Chondrocyte (in vitro differentiated cells): ENCODE results near the gene OR11H7. TPM values are rescaled to one million over a fixed set of nuclear protein-coding genes. Genes with fewer than 3 reads are reported as not detected.
"Not testable (repeated sequence)": the region's sequence is repeated elsewhere in the genome, so short reads cannot be mapped to it uniquely, and the experiment has no call there.

Experiments used
- DNase-seq: peaks from one replicate; pipeline ENCODE4 v3.0.0; 2021; ENCODE audit warnings: mixed read lengths, low spot score
- H3K27ac Mint-ChIP-seq: one replicate; pipeline ENCODE4 v1.8.0; 2021; ENCODE audit warnings: mild to moderate bottlenecking, moderate library complexity, mixed read lengths; ENCODE audit not compliant: unreplicated experiment
- H3K27me3 Mint-ChIP-seq: 2 replicates; pipeline ENCODE4 v1.8.0; 2021; ENCODE audit warnings: low read depth, mixed read lengths
- H3K36me3 Mint-ChIP-seq: 2 replicates; pipeline ENCODE4 v1.8.0; 2021; ENCODE audit warnings: low read depth, mixed read lengths
- H3K4me1 Mint-ChIP-seq: 2 replicates; pipeline ENCODE4 v1.8.0; 2021; ENCODE audit warnings: low read depth, mild to moderate bottlenecking, mixed read lengths
- H3K4me3 Mint-ChIP-seq: one replicate; pipeline ENCODE4 v1.8.0; 2021; ENCODE audit warnings: mild to moderate bottlenecking, moderate library complexity, mixed read lengths; ENCODE audit not compliant: unreplicated experiment
- H3K9me3 Mint-ChIP-seq: 2 replicates; pipeline ENCODE4 v1.8.0; 2021; ENCODE audit warnings: low read depth, mixed read lengths
- total RNA-seq: library from RNA; stranded (reverse); gene quantifications from 3 replicates; pipeline ENCODE4 v1.2.1, GENCODE V29; 2021
- TF ChIP-seq, protein P1 (sequence below): fragments of 200-600 bp; sonication (generic); IDR thresholded peaks from 2 replicates; pipeline ENCODE4 v1.5.0; 2021; ENCODE audit warnings: antibody characterized with exemption, mild to moderate bottlenecking, moderate library complexity

OR11H7 gene
- total RNA-seq, 1 donor from 2014 or later: not detected

GRCh38 chr14:20277409-20277808, 48.6 kb downstream of the OR11H7 start:
- no peak overlapping the region for H3K27ac Mint-ChIP-seq
- no peaks in the 10 kb centered on the region for H3K4me1 Mint-ChIP-seq
- H3K4me3 Mint-ChIP-seq: no peak overlapping the region
- H3K36me3 Mint-ChIP-seq: peaks cover 21% of the 10 kb centered on the region
- TF ChIP-seq, protein P1, sequence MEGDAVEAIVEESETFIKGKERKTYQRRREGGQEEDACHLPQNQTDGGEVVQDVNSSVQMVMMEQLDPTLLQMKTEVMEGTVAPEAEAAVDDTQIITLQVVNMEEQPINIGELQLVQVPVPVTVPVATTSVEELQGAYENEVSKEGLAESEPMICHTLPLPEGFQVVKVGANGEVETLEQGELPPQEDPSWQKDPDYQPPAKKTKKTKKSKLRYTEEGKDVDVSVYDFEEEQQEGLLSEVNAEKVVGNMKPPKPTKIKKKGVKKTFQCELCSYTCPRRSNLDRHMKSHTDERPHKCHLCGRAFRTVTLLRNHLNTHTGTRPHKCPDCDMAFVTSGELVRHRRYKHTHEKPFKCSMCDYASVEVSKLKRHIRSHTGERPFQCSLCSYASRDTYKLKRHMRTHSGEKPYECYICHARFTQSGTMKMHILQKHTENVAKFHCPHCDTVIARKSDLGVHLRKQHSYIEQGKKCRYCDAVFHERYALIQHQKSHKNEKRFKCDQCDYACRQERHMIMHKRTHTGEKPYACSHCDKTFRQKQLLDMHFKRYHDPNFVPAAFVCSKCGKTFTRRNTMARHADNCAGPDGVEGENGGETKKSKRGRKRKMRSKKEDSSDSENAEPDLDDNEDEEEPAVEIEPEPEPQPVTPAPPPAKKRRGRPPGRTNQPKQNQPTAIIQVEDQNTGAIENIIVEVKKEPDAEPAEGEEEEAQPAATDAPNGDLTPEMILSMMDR: no peak
- H3K27me3 Mint-ChIP-seq: no peaks in the 10 kb centered on the region
- H3K9me3 Mint-ChIP-seq: peaks cover 24% of the 10 kb centered on the region
- no peak for DNase-seq

DNA sequence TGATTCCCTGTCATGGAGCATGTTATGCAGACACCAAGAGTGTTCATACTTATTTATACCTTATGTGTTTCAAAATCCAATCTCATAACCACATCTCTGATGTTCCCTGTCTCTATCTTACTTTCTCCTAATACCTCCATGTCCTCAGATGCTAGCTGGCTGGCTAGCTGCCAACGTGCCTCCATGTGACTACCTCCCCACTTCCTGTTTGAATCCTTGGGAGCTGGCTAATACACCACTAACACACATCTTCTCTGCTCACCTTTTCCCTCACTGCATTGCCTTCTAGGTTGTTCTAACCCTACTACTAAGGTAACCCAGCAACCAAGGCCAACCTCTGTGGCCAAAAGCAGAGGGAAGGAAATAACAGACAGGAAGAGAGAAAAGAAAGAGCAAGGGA, 49.6 kb downstream of the OR11H7 start:
- H3K27ac Mint-ChIP-seq: no peak overlapping the region
- H3K9me3 Mint-ChIP-seq: peaks cover 22% of the 10 kb centered on the region
- H3K36me3 Mint-ChIP-seq: peaks cover 30% of the 10 kb centered on the region
- TF ChIP-seq, protein P1: no peak
- no peak for DNase-seq
- H3K4me3 Mint-ChIP-seq: no peak overlapping the region
- no peaks in the 10 kb centered on the region for H3K4me1 Mint-ChIP-seq
- H3K27me3 Mint-ChIP-seq: no peaks in the 10 kb centered on the region

DNA sequence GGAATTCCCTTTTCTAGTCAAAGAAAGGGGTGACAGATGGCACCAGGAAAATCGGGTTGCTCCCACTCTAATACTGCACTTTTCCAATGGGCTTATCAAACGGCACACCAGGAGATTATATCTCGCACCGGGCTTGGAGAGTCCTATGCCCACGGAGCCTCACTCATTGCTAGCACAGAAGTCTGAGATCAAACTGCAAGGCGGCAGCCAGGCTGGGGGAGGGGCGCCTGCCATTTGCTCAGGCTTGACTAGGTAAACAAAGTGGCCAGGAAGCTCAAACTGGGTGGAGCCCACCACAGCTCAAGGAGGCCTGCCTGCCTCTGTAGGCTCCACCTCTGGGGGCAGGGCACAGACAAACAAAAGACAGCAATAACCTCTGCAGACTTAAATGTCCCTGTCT, 51.5 kb downstream of the OR11H7 start:
- DNase-seq, H3K4me3 Mint-ChIP-seq, H3K9me3 Mint-ChIP-seq, H3K27ac Mint-ChIP-seq, H3K4me1 Mint-ChIP-seq, H3K27me3 Mint-ChIP-seq: not testable (repeated sequence)
- H3K36me3 Mint-ChIP-seq: peaks cover 31% of the 10 kb centered on the region

Other genes starting within 250 kb of the OR11H7 start
- gene OR4Q2, start 226.8 kb upstream of the OR11H7 start, total RNA-seq: not detected in 3 replicates
- gene OR4K14, start 209.7 kb upstream of the OR11H7 start, total RNA-seq: not detected in 3 replicates
- not detected in 3 replicates for gene OR4K13, start 192.9 kb upstream of the OR11H7 start, total RNA-seq
- not detected in 3 replicates for gene OR4L1, start 168.9 kb upstream of the OR11H7 start, total RNA-seq
- gene OR4K17, start 118.2 kb upstream of the OR11H7 start, total RNA-seq: not detected in 3 replicates
- not detected in 3 replicates for gene OR4N5, start 90.2 kb upstream of the OR11H7 start, total RNA-seq
- gene OR11G2, start 38.1 kb upstream of the OR11H7 start, total RNA-seq: not detected in 3 replicates
- not detected in 3 replicates for gene OR11H6, start 5.3 kb upstream of the OR11H7 start, total RNA-seq
- gene OR11H4, start 10.3 kb downstream of the OR11H7 start, total RNA-seq: not detected in 3 replicates
- 16.3 to 29.5 TPM (median 17.3 TPM) in 3 replicates for gene TTC5, start 77.0 kb downstream of the OR11H7 start, total RNA-seq
- gene CCNB1IP1, start 104.3 kb downstream of the OR11H7 start, total RNA-seq: 32.6 to 41.2 TPM (median 34.7 TPM) in 3 replicates
- 16.2 to 27.3 TPM (median 19.4 TPM) in 3 replicates for gene PARP2, start 114.7 kb downstream of the OR11H7 start, total RNA-seq
- 19.2 to 32.7 TPM (median 22.8 TPM) in 3 replicates for gene TEP1, start 184.5 kb downstream of the OR11H7 start, total RNA-seq
- gene KLHL33, start 207.2 kb downstream of the OR11H7 start, total RNA-seq: not detected in 3 replicates
- 26.0 to 41.4 TPM (median 28.6 TPM) in 3 replicates for gene OSGEP, start 225.8 kb downstream of the OR11H7 start, total RNA-seq
- 141 to 168 TPM (median 142 TPM) in 3 replicates for gene APEX1, start 226.2 kb downstream of the OR11H7 start, total RNA-seq
- 31.0 to 36.9 TPM (median 32.0 TPM) in 3 replicates for gene PIP4P1, start 232.5 kb downstream of the OR11H7 start, total RNA-seq
- gene PNP, start 240.4 kb downstream of the OR11H7 start, total RNA-seq: 25.0 to 34.8 TPM (median 26.7 TPM) in 3 replicates